LNCAP (cell line): ENCODE results near the gene SLC35F3.
A peak's percentile ranks its signal among the peaks of the same experiment; 100 is the strongest.

ENCODE experiments used
- TF ChIP-seq, protein P1 (sequence below): fragments of 450-650 bp; IDR thresholded peaks from 2 replicates; pipeline ENCODE4 v1.5.1; 2017; ENCODE audit warnings: mild to moderate bottlenecking

SLC35F3 gene

DNA sequence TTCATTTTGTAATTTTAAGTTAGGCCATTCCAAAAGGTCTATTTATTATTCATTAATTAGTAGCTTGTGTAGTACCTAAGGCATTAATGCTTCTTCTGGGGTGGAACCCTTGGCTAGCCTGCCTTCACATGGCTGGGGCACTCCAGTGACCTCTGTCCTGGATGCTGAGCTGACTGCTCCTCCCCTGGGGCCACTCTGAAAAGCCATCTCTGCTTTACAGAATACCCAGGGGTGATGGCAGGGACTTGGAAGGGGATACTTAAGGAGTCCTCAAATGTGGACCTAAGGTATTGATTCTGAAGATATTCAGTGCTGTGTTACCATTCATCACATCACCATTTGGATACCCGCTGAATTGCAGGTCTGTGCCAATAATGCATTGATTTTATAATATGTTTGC, 281.0 kb downstream of the SLC35F3 start:
- TF ChIP-seq, protein P1, sequence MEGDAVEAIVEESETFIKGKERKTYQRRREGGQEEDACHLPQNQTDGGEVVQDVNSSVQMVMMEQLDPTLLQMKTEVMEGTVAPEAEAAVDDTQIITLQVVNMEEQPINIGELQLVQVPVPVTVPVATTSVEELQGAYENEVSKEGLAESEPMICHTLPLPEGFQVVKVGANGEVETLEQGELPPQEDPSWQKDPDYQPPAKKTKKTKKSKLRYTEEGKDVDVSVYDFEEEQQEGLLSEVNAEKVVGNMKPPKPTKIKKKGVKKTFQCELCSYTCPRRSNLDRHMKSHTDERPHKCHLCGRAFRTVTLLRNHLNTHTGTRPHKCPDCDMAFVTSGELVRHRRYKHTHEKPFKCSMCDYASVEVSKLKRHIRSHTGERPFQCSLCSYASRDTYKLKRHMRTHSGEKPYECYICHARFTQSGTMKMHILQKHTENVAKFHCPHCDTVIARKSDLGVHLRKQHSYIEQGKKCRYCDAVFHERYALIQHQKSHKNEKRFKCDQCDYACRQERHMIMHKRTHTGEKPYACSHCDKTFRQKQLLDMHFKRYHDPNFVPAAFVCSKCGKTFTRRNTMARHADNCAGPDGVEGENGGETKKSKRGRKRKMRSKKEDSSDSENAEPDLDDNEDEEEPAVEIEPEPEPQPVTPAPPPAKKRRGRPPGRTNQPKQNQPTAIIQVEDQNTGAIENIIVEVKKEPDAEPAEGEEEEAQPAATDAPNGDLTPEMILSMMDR = no peak

DNA sequence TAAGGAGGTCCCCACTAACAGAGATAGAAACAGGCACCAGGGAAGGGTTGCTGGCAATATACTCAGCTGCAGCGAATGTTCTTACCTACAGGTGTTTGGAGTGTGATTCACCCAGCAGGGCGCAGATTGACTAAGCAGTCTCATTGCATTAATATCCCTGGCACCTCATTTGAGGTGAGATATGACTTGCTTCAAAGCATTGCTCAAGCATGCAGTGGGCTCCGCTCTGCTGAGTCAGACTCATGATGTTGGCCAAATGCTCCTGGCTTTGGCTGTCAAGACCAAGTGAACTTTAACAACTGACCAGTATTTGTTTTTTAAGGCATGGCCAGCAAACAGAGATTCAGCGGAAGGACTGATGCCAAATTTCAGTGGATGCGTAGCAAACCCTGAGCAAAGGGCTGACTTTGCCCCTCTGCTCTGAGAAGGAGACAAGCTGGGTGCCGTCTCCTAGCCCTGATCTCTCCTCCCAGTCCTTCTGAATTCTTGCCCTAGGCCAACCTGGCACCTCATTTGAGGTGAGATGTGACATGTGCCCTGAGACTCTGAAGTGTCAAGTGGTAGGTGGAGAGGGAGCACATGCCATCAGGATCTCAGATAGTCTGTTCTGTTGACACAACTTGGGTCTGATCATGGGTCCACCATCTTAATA, 281.7 kb downstream of the SLC35F3 start:
- TF ChIP-seq, protein P1 = no peak

DNA sequence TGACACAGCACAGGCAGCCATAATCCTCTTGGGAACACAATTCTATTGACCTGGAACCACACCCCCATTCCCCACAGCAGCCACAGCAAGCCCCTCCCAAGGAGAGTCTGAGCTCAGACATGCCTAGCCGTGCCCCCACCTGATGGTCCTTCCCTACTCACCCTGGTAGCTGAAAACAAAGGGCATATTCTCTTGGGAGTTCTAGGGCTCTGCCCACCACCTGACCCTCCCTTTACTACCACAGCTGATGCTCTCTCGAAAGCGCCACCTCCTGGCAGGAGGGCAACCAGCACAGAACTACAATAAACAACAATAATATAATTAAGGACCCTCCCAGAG, 283.9 kb downstream of the SLC35F3 start:
- TF ChIP-seq, protein P1 = peak; percentile 52

DNA sequence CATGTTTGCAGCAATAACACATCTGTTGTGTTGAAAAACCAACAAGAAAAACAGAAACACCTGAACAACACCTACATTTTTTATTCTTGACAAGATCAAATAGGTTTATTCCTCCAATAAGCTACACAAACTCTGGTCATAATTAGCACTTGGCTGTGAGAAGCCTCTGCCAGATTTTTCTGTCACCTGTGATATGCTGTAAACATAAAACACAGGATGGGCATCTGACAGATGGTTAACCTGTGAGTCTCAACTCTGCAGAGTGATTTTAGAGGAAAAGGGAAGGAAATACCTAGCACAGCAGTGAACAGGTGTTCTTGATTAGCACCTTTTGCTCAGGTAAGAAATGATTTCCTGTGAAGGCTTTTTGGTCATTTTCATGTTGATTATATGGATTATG, 293.4 kb downstream of the SLC35F3 start:
- TF ChIP-seq, protein P1 = no peak

DNA sequence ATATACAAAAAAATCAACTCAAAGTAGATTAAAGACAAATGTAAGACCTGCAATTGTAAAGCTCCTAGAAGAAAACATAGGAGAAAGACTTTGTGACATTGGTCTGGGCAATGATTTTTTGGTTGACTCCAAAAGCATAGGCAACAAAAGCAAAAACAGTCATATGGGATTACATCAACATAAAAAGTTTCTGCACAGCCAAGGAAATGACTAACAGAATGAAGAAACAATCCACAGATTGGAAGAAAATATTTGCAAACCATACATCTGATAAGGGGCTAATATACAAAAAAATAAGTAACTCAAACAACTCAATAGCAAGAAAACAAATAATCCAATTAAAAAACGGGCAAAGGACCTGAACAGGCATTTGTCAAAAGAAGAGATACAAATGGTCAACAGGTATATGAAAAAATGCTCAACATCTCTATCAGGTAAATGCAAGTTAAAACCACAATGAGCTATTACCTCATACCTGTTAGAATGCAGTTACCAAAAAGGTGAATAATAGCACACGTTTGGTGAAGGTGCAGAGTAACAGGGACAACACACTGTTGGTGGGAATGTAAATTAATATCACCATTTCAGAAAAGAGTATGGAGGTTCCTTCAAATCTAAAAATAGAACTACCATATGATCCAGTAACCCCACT, 295.1 kb downstream of the SLC35F3 start:
- TF ChIP-seq, protein P1 = no peak

DNA sequence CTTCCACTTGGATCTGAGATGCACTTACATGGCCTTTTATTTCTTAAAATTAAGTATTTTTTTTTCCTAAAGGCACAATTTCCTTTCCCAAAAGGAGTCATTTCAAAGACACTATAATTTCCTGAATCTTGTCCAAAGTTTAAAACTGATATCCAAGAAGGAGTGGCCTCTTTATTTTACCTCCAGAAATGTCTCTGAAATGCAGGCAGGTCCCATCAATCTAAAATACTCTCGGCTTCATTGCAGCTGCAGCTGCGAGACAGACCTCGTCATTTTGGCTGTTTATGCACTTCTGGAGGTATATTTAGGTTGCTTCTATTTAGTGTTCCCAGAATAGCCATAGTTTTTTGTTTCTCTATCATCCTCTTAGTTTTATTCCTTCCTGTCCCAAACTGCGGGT, 296.1 kb downstream of the SLC35F3 start:
- TF ChIP-seq, protein P1 = no peak

DNA sequence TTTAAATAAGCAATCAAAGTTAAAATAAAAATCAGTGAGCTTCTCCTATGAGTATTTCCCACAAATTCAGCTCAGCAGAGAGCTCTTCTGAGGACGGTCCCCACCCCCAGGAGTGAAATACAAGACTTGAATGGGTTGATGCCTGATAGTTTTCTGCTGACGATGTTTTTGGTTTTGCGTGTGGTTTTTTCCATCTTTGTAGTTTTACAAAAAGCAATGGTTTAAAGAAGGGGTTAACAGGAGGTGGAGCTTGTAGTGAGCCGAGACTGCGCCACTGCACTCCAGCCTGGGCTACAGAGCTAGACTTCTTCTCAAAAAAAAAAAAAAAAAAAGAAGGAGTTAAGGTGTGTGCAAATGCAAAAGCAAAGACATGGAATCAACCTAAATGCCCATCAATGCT, 297.1 kb downstream of the SLC35F3 start:
- TF ChIP-seq, protein P1 = no peak
